Gastroesophageal sphincter (tissue), 3 donors: ENCODE measurements around the gene ZNF664.

Experiments
- CTCF ChIP-seq, 4 experiments: fragments of 200-600 bp in 2 of 4; fragments of 450-650 bp in 2 of 4; sonication (generic) in 1 of 4; IDR thresholded peaks; one replicate each; pipeline ENCODE4 v1.5.1; 2017 to 2019; ENCODE audit warnings: antibody characterized with exemption in 4 of 4, mild to moderate bottlenecking in 2 of 4, moderate library complexity in 2 of 4
- POLR2A ChIP-seq, 2 donors: fragments of 450-650 bp; IDR thresholded peaks; one replicate each; pipeline ENCODE4 v1.6.1; 2017; ENCODE audit warnings: antibody characterized with exemption in 2 of 2, mild to moderate bottlenecking in 2 of 2, moderate library complexity in 1 of 2

GRCh38 chr12:124030008-124030407 is 57.0 kb downstream of the ZNF664 start:
- no peak for TF ChIP-seq CTCF (IDR thresholded peaks at IDR 0.05)
- TF ChIP-seq POLR2A (IDR thresholded peaks at IDR 0.05) = no peak
